ENCODE measurements around the gene SPSB1.

DNA sequence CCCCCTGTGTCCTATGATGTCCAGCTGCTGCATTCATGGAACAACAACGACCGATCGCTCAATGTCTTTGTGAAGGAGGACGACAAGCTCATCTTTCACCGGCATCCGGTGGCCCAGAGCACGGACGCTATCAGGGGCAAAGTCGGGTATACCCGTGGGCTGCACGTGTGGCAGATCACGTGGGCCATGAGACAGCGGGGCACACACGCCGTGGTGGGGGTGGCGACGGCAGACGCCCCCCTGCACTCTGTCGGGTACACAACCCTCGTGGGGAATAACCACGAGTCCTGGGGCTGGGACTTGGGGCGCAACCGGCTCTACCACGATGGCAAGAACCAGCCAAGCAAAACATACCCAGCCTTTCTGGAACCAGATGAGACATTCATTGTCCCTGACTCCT, 63.3 kb downstream of the SPSB1 start:
- TF ChIP-seq POLR2AphosphoS5 (IDR thresholded peaks at IDR 0.05) (no peak), CTCF (IDR thresholded peaks at IDR 0.05 in 8 of 11, conservative IDR thresholded peaks at IDR 0.05 in 3 of 11) (no peak), POLR2A (IDR thresholded peaks at IDR 0.05) (no peak)

Measured in spleen (tissue), 7 donors.